ENCODE results near the gene MT3.
"Not testable (repeated sequence)": the region's sequence is repeated elsewhere in the genome, so short reads cannot be mapped to it uniquely, and the experiment has no call there.

Gene MT3

GRCh38 chr16:56610017-56610608 is 20.8 kb downstream of the MT3 start:
- DNase-seq (ENCODE audit: low read depth in 3 of 3) = peak; percentile 64 to 79 (median 71)

- DNase-seq (ENCODE audit: low read depth in 3 of 3) = peak in 1 of 3 experiments; percentile 51
Observed at GRCh38 chr16:56610609-56611111, 21.3 kb downstream of the MT3 start.

DNA sequence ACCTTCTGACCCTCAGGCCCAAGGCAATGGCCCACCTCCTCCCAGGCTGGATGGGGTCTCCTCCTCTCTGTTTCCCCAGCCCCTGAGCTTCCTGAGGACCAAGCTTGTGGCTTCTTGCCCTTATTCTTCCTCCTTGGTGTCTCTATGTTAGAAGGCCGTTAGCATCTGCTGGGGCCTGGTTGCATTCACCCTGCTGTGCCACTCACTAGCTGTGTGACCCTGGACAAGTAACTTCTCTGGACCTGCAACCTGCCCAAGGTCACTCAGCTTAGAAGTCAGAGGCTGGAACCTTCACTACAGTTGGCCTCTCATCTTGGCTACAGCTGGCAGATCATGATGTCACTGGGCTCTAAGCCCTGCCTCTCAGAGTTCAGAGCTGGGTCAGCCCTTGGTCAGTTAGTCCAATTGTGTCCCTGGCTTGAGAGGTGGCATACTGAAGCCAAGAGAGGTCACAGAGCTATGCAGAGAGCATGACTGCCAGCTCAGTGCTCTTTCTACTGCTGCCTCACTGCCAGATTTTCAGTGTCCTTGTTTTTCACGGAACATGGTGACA is 22.0 kb downstream of the MT3 start:
- no peak for DNase-seq (ENCODE audit: low read depth in 3 of 3)

- DNase-seq (ENCODE audit: low read depth in 3 of 3) = no peak
Observed at GRCh38 chr16:56613706-56614105, 24.4 kb downstream of the MT3 start.

DNA sequence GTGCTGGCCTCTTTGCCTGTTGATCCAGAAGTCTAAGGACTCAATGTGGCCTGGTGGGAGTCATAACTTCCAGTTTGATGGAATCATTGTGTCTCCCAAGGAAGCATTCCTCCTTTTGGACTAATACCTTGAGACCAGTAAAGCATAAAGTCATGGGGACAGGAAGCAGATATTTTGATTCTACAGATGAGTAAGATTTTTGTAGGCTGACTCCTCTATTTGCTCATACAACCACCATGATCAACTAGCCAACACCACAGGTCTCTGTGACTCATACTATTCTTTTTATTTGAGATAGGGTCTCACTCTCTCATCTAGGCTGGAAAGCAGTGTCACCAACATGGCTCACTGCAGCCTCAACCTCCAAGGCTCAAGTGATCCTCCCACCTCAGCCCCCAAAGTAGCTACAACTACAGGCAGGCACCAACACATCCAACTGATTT is 25.2 kb downstream of the MT3 start:
- DNase-seq (ENCODE audit: low read depth in 3 of 3) = no peak

GRCh38 chr16:56615353-56615752 is 26.0 kb downstream of the MT3 start:
- no peak for DNase-seq (ENCODE audit: low read depth in 3 of 3)

DNA sequence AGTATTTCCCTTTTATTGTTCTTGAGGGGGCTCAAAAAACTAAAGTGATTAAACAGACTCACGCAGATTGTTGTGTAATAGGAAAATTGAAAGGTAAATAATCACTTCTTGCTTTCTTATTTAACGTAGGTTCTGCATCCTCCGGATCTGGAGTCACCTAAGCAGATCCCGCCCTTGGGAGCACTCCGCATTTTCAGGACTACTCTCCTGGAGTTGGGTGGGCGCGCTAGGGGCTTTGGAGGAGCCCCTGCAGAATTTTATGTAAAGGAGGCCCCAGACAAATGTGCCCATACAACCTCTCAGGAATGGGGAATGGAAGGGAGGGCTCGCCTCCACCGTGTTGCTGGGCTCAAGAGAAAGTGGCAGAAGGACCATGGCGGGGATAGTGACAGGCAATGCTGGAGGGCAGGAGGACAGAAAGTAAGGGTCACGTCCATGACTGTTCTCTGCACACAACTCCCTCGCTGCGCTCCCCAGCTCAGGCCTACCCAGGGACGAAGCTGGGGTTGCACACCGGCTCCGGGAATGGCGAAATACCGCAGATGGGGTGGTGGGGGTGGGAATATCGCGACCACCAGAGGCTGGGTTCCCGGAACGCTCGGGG is 27.4 kb downstream of the MT3 start:
- no peak for DNase-seq (ENCODE audit: low read depth in 3 of 3)

GRCh38 chr16:56617212-56618085 is 28.1 kb downstream of the MT3 start:
- peak in 1 of 3 experiments; percentile 71 for DNase-seq (ENCODE audit: low read depth in 3 of 3)

DNA sequence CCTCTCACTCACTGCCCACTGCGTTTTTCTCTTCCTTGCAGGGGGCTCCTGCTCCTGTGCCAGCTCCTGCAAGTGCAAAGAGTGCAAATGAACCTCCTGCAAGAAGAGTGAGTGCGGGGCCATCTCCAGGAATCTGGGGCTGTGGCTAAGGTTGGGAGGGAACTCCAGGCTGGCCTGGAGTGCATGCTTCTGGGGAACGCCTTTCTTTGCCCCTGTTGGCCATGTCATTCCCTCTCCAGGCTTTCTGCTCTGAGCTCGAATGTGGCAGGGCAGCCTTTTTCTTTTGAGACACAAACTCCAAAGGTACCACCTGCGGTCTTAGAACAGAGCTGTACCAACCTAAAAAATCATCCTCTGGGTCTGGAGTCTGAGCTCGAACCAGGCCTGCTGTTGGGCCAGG is 28.8 kb downstream of the MT3 start:
- no peak for DNase-seq (ENCODE audit: low read depth in 3 of 3)

- DNase-seq (ENCODE audit: low read depth in 3 of 3) = no peak
Observed at GRCh38 chr16:56620339-56620897, 31.1 kb downstream of the MT3 start.

DNA sequence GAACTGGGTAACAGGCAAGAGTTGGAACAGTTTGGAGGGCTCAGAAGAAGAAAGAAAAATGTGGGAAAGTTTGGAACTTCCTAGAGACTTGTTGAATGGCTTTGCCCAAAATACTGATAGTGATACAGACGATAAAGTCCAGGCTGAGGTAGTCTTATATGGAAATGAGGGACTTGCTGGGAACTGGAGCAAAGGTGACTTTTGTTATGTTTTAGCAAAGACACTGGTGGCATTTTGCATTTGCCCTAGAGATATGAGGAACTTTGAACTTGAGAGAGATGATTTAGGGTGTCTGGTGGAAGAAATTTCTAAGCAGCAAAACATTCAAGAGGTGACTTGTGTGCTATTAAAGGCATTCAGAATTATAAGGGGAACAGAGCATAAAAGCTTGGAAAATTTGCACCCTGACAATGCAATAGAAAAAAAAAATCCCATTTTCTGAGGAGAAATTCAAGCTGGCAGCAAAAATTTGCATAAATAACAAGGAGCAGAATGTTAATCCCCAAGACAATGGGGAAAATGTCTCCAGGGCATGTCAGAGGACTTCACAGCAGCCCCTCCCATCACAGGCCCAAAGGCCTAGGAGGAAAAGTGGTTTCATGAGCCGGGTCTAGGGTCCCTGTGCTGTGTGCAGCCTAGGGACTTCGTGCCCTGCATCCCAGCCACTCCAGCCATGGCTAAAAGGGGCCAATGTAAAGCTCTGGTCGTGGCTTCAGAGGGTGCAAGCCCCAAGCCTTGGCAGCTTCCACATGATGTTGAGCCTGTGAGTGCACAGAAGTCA is 32.5 kb downstream of the MT3 start:
- not testable (repeated sequence) for DNase-seq (ENCODE audit: low read depth in 3 of 3)

GRCh38 chr16:56623184-56623583 is 33.9 kb downstream of the MT3 start:
- not testable (repeated sequence) for DNase-seq (ENCODE audit: low read depth in 3 of 3)

DNA sequence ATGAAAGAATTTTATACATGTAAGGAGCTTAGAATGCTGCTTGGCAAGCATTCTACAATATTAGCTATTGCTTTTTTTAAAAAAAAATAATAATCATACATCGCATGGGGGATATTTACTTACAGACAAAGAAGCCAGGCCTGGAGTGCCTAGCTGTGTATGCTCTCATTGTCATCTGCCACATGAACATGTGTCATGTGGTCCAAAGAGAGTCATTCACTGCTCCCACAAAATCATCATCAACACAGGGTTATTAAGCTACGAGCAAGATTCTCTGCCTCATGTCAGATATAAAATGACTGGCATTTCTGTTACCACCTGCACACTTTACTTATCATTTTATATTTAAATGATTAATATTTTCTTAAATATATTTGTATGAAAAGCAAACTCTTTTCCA is 34.3 kb downstream of the MT3 start:
- DNase-seq (ENCODE audit: low read depth in 3 of 3) = no peak

DNA sequence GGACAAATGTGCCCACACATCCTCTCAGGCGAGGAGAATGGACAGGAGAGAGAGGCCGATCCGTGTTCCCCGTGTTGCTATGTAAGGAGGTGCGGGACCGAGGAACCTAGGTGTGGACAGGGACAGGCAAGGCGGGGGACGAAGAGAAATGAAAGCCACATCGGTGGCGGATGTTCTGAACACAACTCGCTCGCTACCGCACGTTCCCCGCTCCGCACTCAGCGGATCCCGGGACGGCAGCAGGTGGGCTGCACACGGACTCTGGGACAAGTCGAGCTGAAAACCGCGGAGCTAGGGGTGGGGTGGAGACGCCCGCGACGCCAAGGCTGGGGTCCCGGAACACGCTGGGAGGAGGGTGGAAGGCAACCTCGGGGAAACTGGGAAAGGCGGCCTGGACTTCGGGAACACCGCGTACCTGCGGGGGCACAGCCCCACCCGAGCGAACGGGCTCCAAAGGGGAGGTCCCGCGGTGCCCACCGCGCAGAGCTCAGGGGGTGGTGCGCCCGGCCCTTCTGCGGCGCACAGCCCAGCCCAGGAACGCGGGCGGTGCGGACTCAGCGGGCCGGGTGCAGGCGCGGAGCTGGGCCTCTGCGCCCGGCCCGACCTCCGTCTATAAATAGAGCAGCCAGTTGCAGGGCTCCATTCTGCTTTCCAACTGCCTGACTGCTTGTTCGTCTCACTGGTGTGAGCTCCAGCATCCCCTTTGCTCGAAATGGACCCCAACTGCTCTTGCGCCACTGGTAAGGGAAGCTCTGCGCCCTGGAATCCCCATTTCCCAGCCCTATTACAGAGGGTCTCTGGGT is 36.0 kb downstream of the MT3 start, which contains the start of gene MT1E:
Gene MT1E, plus strand, starts transcription at position 642 of the 803 bp plus-strand sequence. Its CDS starts 71 bp downstream, at position 713.
- DNase-seq (ENCODE audit: low read depth in 3 of 3) = peak; percentile 47 to 60 (median 58)

DNA sequence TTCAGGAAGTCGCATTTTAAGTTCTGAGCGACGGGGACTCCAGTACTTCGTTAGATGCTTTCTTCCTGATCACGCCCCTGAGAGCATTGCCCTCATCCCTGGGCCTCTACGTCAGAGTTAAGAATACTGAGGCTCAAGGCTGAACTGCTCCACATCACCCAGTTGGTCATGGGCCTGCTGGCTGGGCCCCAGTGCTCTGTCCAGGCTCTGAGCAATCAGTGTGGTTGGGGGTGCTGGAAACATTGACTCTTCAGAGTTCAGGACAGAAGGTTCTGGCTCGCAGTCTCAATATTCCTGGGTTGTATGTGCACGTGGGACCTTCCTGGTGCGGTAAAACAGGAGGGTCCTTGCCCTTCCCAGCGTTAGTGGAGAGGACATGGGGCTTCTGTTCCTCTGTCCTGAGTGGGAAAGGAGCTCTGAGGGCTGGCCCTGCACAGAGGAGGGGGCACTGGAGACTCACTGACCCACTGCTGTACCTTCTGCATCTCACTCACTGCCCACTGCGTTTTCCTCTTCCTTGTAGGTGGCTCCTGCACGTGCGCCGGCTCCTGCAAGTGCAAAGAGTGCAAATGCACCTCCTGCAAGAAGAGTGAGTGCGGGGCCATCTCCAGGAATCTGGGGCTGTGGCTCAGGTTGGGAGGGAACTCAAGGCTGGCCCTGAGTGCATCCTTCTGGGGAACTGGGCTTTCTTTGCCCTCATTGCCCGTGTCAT is 36.8 kb downstream of the MT3 start:
- no peak for DNase-seq (ENCODE audit: low read depth in 3 of 3)

DNA sequence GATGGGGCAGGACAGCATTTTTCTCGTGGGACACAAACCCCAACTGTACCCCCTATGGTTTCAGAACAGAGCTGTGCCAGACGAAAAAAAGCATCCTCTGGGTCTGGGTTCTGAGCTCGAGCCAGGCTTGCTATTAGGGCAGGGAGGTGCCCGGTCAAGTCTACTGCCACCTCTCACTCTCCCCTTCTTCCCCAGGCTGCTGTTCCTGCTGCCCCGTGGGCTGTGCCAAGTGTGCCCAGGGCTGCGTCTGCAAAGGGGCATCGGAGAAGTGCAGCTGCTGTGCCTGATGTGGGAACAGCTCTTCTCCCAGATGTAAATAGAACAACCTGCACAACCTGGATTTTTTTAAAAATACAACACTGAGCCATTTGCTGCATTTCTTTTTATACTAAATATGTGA is 37.4 kb downstream of the MT3 start:
- DNase-seq (ENCODE audit: low read depth in 3 of 3) = no peak

- no peak for DNase-seq (ENCODE audit: low read depth in 3 of 3)
Observed at GRCh38 chr16:56628486-56629350, 39.4 kb downstream of the MT3 start.

DNA sequence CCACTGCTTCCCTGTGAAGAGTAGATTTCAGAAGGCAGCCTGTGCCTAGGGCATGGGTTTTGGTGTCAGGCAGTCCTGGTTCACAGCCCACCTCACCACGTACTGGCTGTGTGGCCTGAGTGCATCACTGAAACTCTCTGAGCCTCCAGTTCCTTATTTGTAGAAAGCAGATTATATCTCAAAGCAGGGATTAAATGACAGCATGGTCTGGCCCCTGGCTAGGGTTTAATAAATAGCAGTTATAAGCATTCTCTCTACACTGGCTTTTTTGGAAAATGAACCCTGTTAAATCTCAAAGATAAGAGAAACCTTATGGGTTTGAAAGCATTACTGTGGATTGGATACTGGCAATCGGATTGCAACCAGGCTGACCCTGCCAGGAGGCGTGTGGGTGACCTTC is 40.2 kb downstream of the MT3 start:
- DNase-seq (ENCODE audit: low read depth in 3 of 3) = no peak

DNA sequence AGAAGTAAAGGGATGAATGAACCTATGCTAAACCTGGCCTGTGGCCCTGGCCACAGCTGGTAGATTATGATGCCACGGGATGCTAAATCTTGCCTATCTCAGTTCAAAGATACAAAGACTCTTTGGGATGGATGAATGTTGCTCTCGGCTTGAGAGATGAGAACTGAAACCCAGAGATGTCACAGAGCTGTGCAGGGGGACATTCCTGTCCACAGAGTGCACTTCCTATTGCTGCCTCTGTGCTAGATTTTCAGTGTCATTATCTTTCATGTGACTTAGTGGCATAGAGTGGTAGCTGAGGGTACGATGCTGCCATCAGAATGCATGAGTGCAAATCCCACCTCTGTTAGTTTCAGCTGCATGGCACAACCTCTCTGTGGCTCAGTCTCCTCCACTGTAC is 40.8 kb downstream of the MT3 start:
- DNase-seq (ENCODE audit: low read depth in 3 of 3) = no peak

All from stimulated activated CD4-positive, alpha-beta T cell treated with anti-CD3 and anti-CD28 coated beads, TNF-alpha, amount 100 ng/mL, for 24 hours (primary cell).